Naive thymus-derived CD4-positive, alpha-beta T cell (primary cell): Measurements from ENCODE around the gene DMBX1. TPM values are rescaled to one million over a fixed set of nuclear protein-coding genes. Genes with fewer than 3 reads are reported as not detected.

Experiments
- ATAC-seq: fragments of 150-1000 bp; cut with Tn5 transposase; 2 replicates; pipeline ENCODE4 v1.10.0; 2021; ENCODE audit warnings: mild to moderate bottlenecking, moderate library complexity
- CTCF ChIA-PET: fragments of 350-600 bp; sonication (Branson Sonifier 250); formaldehyde crosslinking; loops from one replicate; lab custom pipeline; 2021; ENCODE audit warnings: antibody characterized with exemption; lab: Charles Lee
- POLR2A ChIA-PET: fragments of 350-600 bp; sonication (Branson Sonifier 250); formaldehyde crosslinking; loops from one replicate; lab custom pipeline; 2021; ENCODE audit warnings: antibody characterized with exemption, inconsistent platforms; lab: Charles Lee
- DNase-seq, 9 donors: peaks; one replicate each; pipeline versions ENCODE4 v3.0.0 to v3.0.0-alpha.2; 2020 to 2022; ENCODE audit warnings: mixed read lengths in 1 of 9
- H3K27ac ChIP-seq: one replicate; pipeline ENCODE4 v1.7.0; 2013; ENCODE audit warnings: mild to moderate bottlenecking, low read depth, low read length, moderate library complexity
- H3K27me3 ChIP-seq, 2 donors: one replicate each; pipeline ENCODE4 v1.7.0; 2013; ENCODE audit warnings: low read length in 2 of 2, mild to moderate bottlenecking in 2 of 2, moderate library complexity in 2 of 2; ENCODE audit not compliant: control insufficient read depth in 2 of 2, insufficient read depth in 2 of 2
- H3K36me3 ChIP-seq, 3 experiments: 1 replicate in 2 of 3; 2 replicates in 1 of 3; pipeline ENCODE4 v1.7.0; 2013; ENCODE audit warnings: low read length in 3 of 3, mild to moderate bottlenecking in 3 of 3, moderate library complexity in 1 of 3; ENCODE audit not compliant: insufficient read depth in 3 of 3, control insufficient read depth in 2 of 3
- H3K4me1 ChIP-seq, 2 donors: one replicate each; pipeline ENCODE4 v1.7.0; 2013; ENCODE audit warnings: low read length in 2 of 2, mild to moderate bottlenecking in 2 of 2, moderate library complexity in 1 of 2; ENCODE audit not compliant: control insufficient read depth in 2 of 2, insufficient read depth in 2 of 2
- H3K4me3 ChIP-seq: 2 replicates; pipeline ENCODE4 v1.7.0; 2013; ENCODE audit warnings: mild to moderate bottlenecking, low read length
- H3K9me3 ChIP-seq, 3 experiments: 1 replicate in 2 of 3; 2 replicates in 1 of 3; pipeline ENCODE4 v1.7.0; 2013; ENCODE audit warnings: low read length in 3 of 3; ENCODE audit not compliant: control insufficient read depth in 2 of 3
- H3K27ac Mint-ChIP-seq, 9 donors: one replicate each; pipeline ENCODE4 v1.8.0; 2020 to 2022; ENCODE audit warnings: mixed read lengths in 9 of 9, mild to moderate bottlenecking in 8 of 9, moderate library complexity in 5 of 9, inconsistent platforms in 2 of 9
- H3K27me3 Mint-ChIP-seq, 5 donors: one replicate each; pipeline ENCODE4 v1.8.0; 2021 to 2022; ENCODE audit warnings: mixed read lengths in 5 of 5, mild to moderate bottlenecking in 1 of 5
- H3K36me3 Mint-ChIP-seq, 5 donors: one replicate each; pipeline ENCODE4 v1.8.0; 2020 to 2022; ENCODE audit warnings: mixed read lengths in 5 of 5, mild to moderate bottlenecking in 3 of 5, inconsistent platforms in 1 of 5
- H3K4me1 Mint-ChIP-seq, 7 donors: one replicate each; pipeline ENCODE4 v1.8.0; 2020 to 2022; ENCODE audit warnings: mixed read lengths in 7 of 7, mild to moderate bottlenecking in 3 of 7, inconsistent platforms in 1 of 7
- H3K4me3 Mint-ChIP-seq, 10 donors: one replicate each; pipeline ENCODE4 v1.8.0; 2020 to 2022; ENCODE audit warnings: mild to moderate bottlenecking in 10 of 10, mixed read lengths in 10 of 10, moderate library complexity in 6 of 10, inconsistent platforms in 2 of 10
- H3K9me3 Mint-ChIP-seq, 11 donors: one replicate each; pipeline ENCODE4 v1.8.0; 2020 to 2022; ENCODE audit warnings: mixed read lengths in 11 of 11, mild to moderate bottlenecking in 4 of 11, inconsistent platforms in 1 of 11, moderate library complexity in 1 of 11
- intact Hi-C, 2 donors: fragments of 100-400 bp; cut with micrococcal nuclease; formaldehyde crosslinking; loops; one replicate each; pipeline ENCODE4 v1.15.1; 2023
- polyA plus RNA-seq, 2 donors: library from polyadenylated mRNA; unstranded; fragments of 300-500 nt; fragmentation: Illumina TruSeq; gene quantifications; one replicate each; pipeline ENCODE4 v1.2.3, GENCODE V29; 2021
- total RNA-seq, 6 experiments: library from RNA in 5 of 6; stranded (reverse) in 5 of 6; gene quantifications; 1 replicate in 5 of 6; 2 replicates in 1 of 6; pipeline ENCODE4 v1.2.3 and lab custom pipeline; 2021 to 2026

The DMBX1 gene
- total and polyA plus RNA-seq, 7 experiments from 2014 or later: not detected

DNA sequence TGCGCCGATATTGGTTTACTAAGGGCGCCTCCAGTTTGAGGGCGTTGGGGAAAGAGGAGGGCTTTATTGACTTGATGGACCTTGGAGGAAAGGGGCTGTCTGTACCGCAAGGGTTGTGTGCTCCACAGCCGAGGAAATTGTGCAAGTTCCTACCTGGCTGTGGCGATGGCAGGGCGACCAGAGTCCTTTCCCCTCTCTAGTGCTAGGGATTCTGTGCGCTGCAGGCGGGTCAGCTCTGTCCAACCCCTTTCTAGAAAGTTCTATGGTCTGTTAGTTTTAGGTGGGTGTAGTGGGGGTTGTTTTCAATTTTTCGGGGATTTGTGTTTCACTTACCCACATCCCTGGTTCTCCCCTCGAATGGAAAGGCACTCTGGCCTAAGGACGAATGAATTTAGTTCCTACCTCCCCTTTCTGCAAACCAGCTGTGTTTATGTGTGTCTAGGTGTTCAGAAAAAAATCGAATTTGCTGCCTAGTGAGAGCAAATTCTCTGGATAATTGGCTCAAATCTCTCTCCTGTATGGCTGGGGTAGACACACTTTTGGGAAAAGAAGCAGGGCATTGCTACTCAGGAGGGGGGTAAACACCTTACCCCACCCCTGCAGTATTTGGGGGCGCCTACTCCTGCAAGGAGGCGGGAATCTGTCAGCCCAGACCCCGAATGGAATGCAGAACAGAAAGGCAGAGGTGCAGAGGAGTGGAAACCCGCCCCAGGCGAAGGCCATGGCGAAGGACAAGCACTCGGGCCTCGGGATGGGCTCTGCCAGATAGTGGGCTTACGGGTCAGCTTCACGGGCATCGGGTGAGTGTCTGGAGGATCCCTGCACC lies 2.0 kb downstream of the DMBX1 start:
- H3K27me3 ChIP-seq: peaks cover 0 to 12% of the 10 kb centered on the region in 2 donors
- ATAC-seq: no peak
- peaks cover 0 to 22% (median 16%) of the 10 kb centered on the region in 7 donors for H3K4me1 Mint-ChIP-seq
- H3K4me3 Mint-ChIP-seq: peak overlapping the region in 2 of 10 donors; percentile 35 to 65
- intact Hi-C loops: loop anchor here in 1 of 2 donors (10.0 kb wide), 1 partner anchor 943 kb away; the partner anchor contains the start of gene FOXD2
- ChIA-PET POLR2A (no interaction called here), CTCF (no interaction called here)
- peaks cover 68 to 95% (median 80%) of the 10 kb centered on the region in 5 donors for H3K27me3 Mint-ChIP-seq
- H3K4me1 ChIP-seq: no peaks in the 10 kb centered on the region
- H3K27ac ChIP-seq: no peak overlapping the region
- no peak overlapping the region for H3K27ac Mint-ChIP-seq
- peaks cover 0 to 3% (median 0%) of the 10 kb centered on the region in 5 donors for H3K36me3 Mint-ChIP-seq
- DNase-seq: no peak
- H3K4me3 ChIP-seq: no peak overlapping the region
- no peaks in the 10 kb centered on the region for H3K36me3 ChIP-seq
- H3K9me3 Mint-ChIP-seq: peaks cover 0 to 2% (median 0%) of the 10 kb centered on the region in 11 donors
- H3K9me3 ChIP-seq: no peaks in the 10 kb centered on the region

DNA sequence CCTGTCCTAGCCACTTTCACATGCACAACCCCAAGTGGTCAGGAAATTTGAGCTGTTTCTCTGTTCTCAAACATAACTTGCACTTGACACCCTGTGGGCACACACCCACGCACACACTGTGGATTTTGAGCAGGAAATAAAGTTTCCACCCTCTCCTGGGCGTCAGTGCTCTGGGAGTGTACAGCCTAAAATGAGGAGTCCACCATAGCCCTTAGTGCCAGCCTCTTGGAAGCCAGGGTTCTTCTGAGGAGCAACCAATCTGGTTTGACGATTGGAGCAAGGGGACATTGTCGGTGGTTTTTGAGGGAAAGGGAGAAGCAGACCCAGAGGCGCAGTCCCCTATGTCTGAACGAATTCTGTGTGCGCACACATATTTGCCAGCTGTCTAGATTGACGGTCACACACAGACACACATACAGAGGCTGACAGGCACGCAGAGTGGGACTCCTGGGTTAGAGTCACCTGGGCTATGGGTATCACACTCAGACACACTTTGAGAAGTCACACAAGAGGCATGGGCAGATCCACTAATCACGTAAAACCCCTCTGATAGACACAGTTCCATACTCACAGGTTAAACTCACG lies 2.7 kb downstream of the DMBX1 start:
- Histone ChIP-seq H3K27ac (no peak overlapping the region), H3K4me1 (no peaks in the 10 kb centered on the region), H3K9me3 (no peaks in the 10 kb centered on the region), H3K36me3 (no peaks in the 10 kb centered on the region), H3K27me3 (peaks cover 0 to 12% of the 10 kb centered on the region in 2 donors), H3K4me3 (no peak overlapping the region)
- Mint-ChIP-seq H3K4me3 (no peak overlapping the region), H3K9me3 (peaks cover 0 to 2% (median 0%) of the 10 kb centered on the region in 11 donors), H3K4me1 (peaks cover 0 to 22% (median 16%) of the 10 kb centered on the region in 7 donors), H3K27me3 (peaks cover 70 to 95% (median 77%) of the 10 kb centered on the region in 5 donors), H3K36me3 (peaks cover 0 to 3% (median 0%) of the 10 kb centered on the region in 5 donors), H3K27ac (no peak overlapping the region)
- ChIA-PET CTCF (no interaction called here), POLR2A (no interaction called here)
- ATAC-seq: no peak
- intact Hi-C loops: loop anchor here in 1 of 2 donors (10.0 kb wide), 1 partner anchor 942 kb away; the partner anchor contains the start of gene FOXD2
- peak in 1 of 9 donors; percentile 34 for DNase-seq

DNA sequence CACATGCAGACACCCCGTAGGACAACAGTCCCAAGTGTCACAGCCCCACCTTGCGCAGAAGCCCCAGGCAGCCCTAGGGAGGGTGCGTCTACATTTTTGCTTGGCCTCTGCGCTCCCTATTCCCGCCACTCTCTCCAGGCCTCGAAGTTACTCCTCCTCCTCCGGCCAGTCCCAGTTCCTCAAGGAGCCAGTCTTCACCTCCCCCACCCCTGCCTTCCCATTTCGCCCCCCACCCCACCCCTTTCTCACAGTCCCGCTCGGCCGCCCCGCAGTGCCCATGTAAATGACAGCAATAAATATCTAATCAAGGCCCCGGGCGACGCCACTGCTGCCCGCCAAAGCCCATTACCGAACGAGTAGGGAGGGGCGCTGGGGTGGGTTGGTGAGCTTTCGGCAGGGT lies 3.2 kb downstream of the DMBX1 start:
- H3K4me1 ChIP-seq: no peaks in the 10 kb centered on the region
- no peaks in the 10 kb centered on the region for H3K9me3 ChIP-seq
- Mint-ChIP-seq H3K4me3 (no peak overlapping the region), H3K36me3 (peaks cover 0 to 3% (median 0%) of the 10 kb centered on the region in 5 donors), H3K27me3 (peaks cover 70 to 91% (median 77%) of the 10 kb centered on the region in 5 donors), H3K4me1 (peaks cover 0 to 22% (median 16%) of the 10 kb centered on the region in 7 donors), H3K9me3 (peaks cover 0 to 2% (median 0%) of the 10 kb centered on the region in 11 donors), H3K27ac (no peak overlapping the region)
- H3K36me3 ChIP-seq: no peaks in the 10 kb centered on the region
- DNase-seq (no peak), ATAC-seq (no peak)
- POLR2A ChIA-PET: no interaction called here
- intact Hi-C loops: loop anchor here in 1 of 2 donors (10.0 kb wide), 1 partner anchor 942 kb away; the partner anchor contains the start of gene FOXD2
- CTCF ChIA-PET: no interaction called here
- no peak overlapping the region for H3K27ac ChIP-seq
- H3K27me3 ChIP-seq: peaks cover 0 to 8% of the 10 kb centered on the region in 2 donors
- H3K4me3 ChIP-seq: no peak overlapping the region

DNA sequence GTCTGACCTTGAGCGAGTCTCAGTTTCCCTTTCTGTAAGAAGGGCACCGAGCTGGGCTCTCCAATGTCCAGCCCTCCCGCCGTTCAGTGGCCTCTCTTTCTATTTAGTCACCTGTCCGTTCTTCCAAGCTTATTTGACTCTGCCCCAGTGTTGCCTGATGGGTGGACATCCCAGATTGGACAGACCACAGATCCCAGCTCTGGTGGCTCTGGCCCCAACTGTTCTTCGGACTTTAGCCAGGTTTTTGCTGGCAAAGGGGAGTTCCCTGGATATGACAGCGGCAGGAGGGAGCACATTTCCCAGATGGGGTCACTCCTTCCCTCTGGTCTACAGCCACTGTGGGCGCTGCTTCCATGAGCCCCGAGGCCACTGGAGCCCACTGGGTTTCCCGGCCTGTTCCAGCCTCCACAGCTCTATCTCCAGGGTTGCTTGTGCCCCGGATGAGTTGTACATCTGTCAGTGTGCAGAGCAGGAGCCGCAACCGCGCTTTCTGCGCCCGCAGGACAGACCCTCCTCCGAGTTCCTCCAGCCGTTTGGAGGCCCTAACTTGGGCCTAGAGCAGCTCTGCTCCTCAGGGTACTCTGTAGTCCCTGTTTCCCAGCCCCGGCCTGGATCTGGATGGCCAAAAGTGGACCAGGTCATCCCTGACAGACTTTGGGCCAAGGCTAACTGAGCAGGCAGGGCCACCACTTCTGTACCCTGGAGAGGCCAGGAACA lies 3.8 kb downstream of the DMBX1 start:
- CTCF ChIA-PET: no interaction called here

DNA sequence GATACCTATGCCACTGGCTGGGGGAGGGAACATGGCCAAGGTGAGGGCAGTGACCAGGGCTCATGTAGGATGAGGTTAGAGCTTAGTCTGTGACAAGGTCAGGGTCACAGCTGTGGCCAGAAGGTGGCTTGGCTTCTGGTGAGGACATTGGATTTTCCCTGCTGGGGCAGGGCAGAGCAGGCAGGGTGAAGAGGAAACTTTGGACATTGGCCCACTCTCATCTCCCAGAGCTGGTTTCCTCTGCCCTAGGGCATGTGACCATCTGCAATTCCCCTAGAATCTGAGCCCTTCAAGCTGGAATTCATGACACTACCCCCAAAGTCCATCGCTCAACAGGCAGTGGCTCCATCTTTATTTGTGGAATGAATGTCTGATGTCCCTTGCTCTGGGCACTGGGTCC lies 5.3 kb downstream of the DMBX1 start:
- POLR2A ChIA-PET: no interaction called here
- Histone ChIP-seq H3K27me3 (peaks cover 0 to 6% of the 10 kb centered on the region in 2 donors), H3K27ac (no peak overlapping the region), H3K9me3 (no peaks in the 10 kb centered on the region), H3K4me3 (no peak overlapping the region), H3K36me3 (no peaks in the 10 kb centered on the region), H3K4me1 (no peaks in the 10 kb centered on the region)
- no peak for DNase-seq
- peaks cover 0 to 1% (median 0%) of the 10 kb centered on the region in 5 donors for H3K36me3 Mint-ChIP-seq
- peak overlapping the region in 1 of 10 donors; percentile 33 for H3K4me3 Mint-ChIP-seq
- peaks cover 0 to 2% (median 0%) of the 10 kb centered on the region in 11 donors for H3K9me3 Mint-ChIP-seq
- no peak overlapping the region for H3K27ac Mint-ChIP-seq
- no peak for ATAC-seq
- peaks cover 0 to 9% (median 7%) of the 10 kb centered on the region in 7 donors for H3K4me1 Mint-ChIP-seq
- H3K27me3 Mint-ChIP-seq: peaks cover 55 to 81% (median 69%) of the 10 kb centered on the region in 5 donors
- CTCF ChIA-PET: no interaction called here
- intact Hi-C loops: loop anchor here in 1 of 2 donors (10.0 kb wide), 1 partner anchor 940 kb away; the partner anchor contains the start of gene FOXD2

More for the DNA sequence above, 3.8 kb downstream of the DMBX1 start:
- Mint-ChIP-seq H3K27ac (no peak overlapping the region), H3K4me1 (peaks cover 0 to 19% (median 16%) of the 10 kb centered on the region in 7 donors), H3K36me3 (peaks cover 0 to 3% (median 0%) of the 10 kb centered on the region in 5 donors), H3K4me3 (no peak overlapping the region), H3K27me3 (peaks cover 66 to 87% (median 76%) of the 10 kb centered on the region in 5 donors), H3K9me3 (peaks cover 0 to 2% (median 0%) of the 10 kb centered on the region in 11 donors)
- intact Hi-C loops: loop anchor here in 1 of 2 donors (10.0 kb wide), 1 partner anchor 941 kb away; the partner anchor contains the start of gene FOXD2
- Histone ChIP-seq H3K4me1 (no peaks in the 10 kb centered on the region), H3K9me3 (no peaks in the 10 kb centered on the region), H3K27ac (no peak overlapping the region), H3K36me3 (no peaks in the 10 kb centered on the region), H3K4me3 (no peak overlapping the region), H3K27me3 (peaks cover 0 to 7% of the 10 kb centered on the region in 2 donors)
- DNase-seq (no peak), ATAC-seq (no peak)
- POLR2A ChIA-PET: no interaction called here

DNA sequence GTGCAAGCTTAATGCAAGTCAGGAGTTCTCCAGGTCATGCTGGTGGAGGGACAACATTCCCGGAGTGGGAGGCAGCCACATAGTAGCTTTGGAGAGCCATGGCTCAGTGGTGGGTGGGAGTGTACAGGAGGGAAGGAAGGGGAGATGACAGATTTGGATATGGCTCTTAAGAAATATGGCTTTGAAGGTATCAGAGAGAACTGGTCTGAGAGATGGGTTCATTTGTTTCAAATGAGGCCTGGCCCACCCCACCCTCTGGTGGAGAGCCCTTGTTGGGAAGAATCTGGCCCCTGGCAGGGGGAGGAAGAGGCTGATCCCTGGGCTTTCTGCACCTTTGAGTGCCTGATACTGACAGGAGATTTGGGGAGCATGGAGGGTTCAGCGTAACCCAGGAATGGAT lies 6.1 kb downstream of the DMBX1 start:
- Mint-ChIP-seq H3K27me3 (peaks cover 55 to 77% (median 61%) of the 10 kb centered on the region in 5 donors), H3K27ac (no peak overlapping the region), H3K4me3 (no peak overlapping the region), H3K36me3 (no peaks in the 10 kb centered on the region), H3K4me1 (peaks cover 0 to 6% (median 0%) of the 10 kb centered on the region in 7 donors), H3K9me3 (peaks cover 0 to 2% (median 0%) of the 10 kb centered on the region in 11 donors)
- Histone ChIP-seq H3K27me3 (peaks cover 0 to 3% of the 10 kb centered on the region in 2 donors), H3K9me3 (no peaks in the 10 kb centered on the region), H3K4me1 (no peaks in the 10 kb centered on the region), H3K4me3 (no peak overlapping the region), H3K36me3 (no peaks in the 10 kb centered on the region), H3K27ac (no peak overlapping the region)
- intact Hi-C loops: loop anchor here in 1 of 2 donors (10.0 kb wide), 1 partner anchor 939 kb away; the partner anchor contains the start of gene FOXD2
- CTCF ChIA-PET: no interaction called here
- POLR2A ChIA-PET: no interaction called here
- no peak for ATAC-seq
- DNase-seq: no peak
